ENCODE measurements around the gene VANGL1.
"Not testable (repeated sequence)": the region's sequence is repeated elsewhere in the genome, so short reads cannot be mapped to it uniquely, and the experiment has no call there.

VANGL1 gene

DNA sequence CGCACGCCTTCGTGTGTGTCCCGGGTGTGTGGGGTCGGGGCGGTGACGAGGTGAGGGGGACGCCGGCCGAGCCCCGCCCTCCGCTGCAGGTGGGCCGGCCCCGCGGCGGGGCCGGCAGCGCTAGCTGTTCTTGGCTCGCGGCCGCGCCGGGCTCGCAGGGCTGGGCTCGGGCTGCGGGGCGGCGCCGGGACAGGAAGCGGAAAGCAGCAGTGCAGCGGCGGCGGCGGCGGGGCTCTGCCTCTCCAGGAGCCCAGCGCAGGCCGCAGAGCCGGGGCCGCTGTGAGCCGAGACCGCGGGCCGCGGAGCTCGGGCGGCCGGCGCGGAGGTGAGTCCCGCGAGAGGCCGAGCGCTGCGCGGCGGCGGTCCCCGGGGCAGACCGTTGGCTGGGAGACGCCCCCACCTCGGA is at the start of gene VANGL1:
TSS of gene VANGL1 (plus strand) at position 209 of the 406 bp plus-strand sequence. CDS start 9,444 bp downstream, outside the sequence.
- FAIRE-seq: no peak

DNA sequence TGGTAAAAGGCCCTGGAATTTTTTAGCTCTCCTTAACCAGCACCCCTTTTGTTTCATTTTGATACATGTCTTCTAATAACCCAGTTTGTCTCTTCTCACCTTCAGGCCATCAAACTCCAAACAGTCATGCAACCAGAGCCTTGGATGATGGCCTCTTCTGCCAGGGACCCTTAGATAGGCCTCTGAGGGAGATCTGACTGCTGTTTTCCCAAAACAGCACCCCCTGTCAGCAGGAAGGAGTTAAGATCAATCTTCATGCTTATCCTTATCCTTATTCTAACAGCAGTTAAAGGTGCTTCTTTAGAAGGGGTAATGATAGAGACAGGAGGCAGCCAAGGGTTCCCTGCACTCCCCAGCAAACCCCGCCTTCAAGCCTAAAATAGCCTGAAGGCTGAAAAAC is 49.5 kb upstream of the VANGL1 start:
- FAIRE-seq: no peak

DNA sequence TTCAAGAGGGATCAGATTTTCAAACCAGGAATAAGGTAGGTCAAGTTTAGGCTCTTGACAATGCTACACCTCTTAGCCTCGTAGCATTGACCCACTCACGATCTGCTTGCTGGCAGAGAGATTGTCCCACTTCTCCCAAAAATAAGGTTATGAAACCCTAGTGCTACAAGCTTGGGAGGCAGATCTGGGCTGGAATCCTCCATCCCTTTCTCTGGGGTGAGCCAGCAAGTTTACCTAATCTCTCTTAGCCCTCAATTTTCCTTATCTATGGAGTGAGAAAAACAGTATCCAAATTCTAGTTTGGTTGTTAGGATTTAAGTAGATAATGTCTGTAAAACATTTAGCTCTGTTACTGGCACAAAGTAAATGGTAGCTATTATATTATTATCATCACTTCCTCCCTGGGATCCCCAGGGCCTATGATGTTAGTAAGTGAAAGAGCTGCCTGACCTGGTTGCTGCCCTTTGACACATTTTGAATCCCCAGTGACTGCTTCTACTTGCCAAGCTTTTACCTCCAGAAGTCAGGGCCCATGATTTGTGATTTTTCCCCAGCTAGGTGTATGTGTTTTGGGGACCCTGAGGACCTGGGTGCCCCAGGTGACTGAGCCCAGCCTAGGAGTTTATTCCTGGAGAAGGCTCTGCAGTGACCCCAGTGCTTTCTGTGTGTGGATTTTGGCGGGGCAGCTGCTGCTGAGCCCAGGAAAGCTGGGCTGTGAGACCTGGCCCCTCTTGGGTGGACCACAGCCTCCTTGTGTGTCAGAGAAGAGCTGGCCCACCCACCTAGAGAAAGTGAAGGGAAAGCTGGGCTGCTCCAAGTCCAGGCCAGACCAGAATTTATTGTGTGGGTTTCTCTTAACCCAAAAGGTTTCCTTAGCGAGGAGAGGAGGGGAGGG is 48.2 kb upstream of the VANGL1 start:
- FAIRE-seq: no peak

DNA sequence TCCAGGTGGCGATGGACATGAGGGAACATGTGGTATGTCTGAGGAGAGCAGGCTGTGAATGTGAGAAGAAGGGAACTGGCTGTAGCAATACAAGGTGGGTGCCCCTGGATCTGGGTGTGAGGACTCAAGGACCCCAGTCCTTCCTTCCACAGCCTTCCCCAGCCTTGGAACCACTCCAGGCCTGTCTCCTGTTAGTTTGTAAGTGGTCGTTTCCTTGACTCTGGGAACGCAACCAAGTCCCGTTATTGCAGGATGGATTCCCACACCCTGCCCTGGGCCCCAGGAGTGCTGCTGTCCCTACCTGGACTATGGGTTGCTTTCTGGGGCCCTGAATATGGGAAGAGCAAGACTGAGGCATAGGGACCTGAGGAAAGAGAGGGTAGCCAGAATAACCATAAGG is 47.2 kb upstream of the VANGL1 start:
- no peak for FAIRE-seq

DNA sequence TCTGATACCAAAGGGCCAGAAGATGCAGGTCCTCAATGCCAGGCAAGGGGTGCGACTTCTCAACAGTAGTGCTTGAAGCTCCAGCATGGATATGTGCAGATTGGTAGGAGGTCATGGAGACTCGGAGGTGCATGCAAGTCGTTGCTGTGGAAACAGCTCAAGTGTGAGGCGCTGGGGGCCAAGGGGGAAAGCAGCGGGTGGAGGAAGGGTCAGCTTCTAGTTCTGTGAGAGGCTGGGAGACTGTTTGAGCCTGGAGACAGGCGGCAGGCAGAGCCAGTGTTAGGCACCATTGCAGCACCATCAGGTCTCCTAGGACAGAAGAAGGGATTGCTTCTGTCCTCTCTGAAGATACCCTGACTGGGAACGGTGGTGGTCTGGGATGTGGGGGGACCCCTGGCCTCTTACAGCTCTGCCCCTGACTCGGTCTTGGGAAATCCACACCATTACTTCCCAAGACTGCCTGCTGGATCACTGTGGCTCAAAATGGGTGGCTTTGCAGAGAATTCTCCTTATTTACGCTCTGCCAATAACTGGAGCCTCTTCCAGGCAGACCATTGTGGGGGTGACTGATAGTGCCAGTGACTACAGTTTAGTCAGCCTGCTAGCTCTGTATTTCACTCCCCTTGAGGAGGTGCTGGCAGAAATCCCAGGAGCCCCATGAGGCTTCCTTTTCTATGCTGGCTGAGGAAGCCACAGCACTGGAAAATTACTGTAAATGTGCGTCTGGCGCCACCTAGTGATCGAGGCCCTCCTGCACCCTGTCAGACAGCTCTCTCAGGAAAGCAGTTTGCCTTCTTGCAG is 46.3 kb upstream of the VANGL1 start:
- no peak for FAIRE-seq

DNA sequence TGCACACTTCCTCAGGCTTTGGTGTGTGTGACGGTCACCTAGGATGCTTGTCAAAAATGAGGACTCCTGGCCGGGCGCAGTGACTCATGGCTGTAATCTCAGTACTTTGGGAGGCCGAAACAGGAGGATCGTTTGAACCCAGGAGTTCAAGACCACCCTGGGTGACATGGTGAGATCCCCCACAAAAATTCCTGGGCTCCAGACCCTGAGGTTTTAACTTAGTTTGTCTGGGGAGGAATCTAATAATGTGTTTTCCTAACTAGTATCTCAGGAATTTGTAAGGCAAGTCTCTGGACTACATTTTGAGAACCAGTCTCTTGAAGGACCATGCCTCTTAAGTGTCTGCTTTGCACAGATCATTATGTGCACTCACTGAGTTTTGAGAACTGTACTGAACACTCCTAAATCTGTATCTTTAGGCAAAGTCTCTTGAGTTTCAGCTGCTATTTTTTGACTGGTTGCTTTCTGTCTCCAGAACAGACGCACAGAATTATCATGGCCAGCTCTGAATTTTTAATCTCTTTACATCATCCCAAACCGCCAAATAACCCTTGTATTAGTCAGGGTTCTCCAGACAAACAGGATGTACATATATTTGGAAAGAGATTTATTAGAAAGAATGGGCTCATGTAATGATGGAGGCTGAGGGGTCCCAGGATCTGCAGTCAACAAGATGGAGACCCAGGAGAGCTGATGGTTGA is 45.5 kb upstream of the VANGL1 start:
- FAIRE-seq: no peak

DNA sequence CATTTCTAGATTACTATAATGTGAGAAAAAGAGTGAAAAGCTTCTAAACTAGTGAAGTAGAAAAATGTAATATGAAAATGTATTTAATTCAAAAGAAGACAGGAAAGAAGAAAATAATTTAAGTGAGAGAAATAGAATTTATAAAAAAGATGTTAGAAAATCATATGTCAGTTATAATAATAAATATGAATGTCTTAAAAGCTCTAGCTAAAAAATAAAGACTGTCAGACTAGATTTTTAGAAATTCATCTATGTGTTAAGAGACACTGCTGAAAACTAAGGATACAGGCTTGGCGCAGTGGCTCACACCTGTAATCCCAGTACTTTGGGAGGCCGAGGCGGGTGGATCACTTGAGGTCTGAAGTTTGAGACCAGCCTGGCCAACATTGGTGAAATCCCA is 37.3 kb upstream of the VANGL1 start:
- no peak for FAIRE-seq

DNA sequence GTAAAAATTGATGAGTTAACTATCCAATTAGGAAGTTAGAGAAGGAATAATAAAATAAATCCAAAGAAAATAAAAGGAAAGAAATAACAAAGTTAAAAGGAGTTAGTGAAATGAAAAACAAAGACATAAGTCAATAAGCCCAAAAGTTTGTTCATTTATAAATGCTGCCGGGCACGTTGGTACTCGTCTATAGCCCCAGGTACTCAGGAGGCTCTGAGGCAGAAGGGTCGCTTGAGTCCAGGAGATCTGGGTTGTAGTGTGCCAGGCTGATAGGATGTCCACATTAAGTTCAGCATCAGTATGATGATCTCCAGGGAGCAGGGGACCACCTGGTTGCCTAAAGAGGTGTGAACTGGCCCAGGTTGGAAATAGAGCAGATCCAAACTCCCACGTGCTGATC is 35.5 kb upstream of the VANGL1 start:
- no peak for FAIRE-seq

DNA sequence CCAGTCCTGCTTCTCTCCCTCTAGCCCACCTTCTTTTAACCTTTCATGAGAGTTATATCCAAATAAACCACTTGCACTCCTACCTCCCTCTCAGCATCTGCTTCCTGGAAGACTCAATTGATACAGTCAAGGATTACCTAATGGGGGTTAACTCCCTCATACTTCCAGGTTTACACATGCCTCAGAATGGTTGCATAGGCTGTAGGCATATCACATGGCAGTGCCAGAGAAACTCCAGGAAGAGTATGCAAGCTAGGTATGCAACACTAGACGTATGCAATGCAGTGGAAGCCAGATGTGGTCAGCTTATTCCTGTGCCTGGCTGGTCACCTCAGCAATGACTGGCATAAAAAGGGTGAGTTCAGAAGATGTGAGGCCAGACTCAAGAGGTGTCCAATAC is 32.7 kb upstream of the VANGL1 start:
- no peak for FAIRE-seq

DNA sequence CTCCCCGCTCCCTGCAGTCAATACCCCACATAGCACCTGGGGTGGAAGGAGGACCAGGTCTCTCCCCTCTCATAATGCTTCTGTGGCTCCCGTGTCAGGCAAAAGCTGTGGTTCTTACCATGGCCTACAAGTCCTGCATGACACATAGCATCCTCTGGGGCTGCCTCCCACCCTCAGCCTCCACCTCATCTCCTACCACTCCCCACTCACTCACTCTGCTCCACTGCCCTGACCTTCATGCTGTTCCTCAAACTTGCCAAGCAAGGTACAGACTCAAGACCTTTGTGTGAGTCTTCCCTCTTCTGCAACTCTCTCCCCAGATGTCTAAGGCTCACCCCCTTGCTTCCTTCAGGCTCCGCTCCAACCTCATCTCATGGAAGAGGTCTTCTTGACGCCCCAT is 28.0 kb upstream of the VANGL1 start:
- FAIRE-seq: no peak

DNA sequence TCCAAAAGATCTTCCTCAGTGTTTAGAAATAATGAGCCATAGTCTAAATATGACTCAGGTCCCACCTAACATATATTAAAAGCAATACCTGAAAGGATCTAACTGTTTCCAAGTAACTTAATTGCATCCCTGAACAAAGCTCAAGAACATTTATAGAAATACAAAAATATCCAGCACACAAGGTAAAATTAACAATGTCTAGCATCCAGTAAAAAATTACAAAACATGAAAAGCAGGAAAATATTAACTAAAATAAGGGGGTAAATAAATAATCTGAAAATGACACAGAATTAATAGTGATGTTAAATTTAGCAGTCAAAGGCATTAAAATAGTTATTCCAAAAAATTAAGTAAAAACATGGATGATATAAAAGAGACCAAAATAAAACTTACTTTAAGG is 21.3 kb upstream of the VANGL1 start:
- no peak for FAIRE-seq

DNA sequence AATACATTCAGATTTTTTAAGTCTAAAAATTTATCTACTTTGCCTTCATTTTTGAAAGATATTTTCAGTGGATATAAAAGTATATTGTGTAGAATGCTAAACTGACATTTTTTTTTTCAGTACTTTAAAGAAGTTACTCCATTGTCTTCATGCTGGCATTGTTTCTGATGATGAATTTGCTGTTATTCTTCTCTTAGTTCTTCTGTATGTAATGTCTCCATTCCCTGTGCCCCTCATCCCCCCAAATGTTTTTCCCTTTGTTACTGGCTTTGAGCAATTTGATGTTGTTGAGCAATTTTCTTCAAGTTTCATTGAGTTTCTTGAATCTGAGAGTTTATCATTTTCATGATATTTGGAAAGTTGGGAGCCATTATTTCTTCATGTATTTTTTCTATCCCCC is 20.8 kb upstream of the VANGL1 start:
- FAIRE-seq: no peak

DNA sequence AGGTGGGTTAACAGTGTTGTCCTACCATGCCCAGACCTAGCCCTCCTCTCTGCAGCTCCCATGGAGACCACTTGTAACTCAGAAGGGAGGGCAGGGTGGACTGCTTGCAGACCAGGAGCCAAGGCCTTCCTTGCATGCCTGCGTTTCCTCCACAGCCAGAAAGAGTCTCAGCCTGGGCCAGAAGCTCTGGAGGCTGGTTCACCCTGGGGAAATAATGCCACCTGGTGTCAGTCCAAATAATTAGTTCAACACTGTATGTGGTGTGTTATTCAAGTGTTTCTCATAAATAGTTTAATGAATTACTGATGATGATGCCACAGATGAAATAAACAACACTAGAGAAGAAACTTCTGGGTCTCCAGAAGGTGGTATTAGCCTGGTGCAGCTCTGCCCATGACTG is 16.9 kb upstream of the VANGL1 start:
- FAIRE-seq: no peak

DNA sequence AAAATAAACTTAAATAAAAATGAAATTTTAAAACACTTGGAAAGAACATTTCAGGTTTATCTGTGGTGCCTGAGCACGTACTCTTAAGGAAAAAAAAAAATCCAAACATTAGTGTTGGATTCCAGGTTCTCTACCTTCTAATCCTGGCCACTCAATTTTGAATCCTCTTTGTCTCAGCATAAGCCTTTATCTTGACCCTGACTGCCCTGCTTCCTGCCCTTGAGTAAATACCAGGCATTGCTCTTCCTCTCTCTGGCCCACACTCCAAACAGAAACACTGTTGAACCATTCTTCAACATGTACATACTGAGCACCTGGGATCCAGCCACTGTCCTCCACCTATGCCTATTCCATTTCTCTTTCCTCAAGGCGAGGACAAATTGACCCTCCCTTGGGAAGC is 11.4 kb upstream of the VANGL1 start:
- no peak for FAIRE-seq

DNA sequence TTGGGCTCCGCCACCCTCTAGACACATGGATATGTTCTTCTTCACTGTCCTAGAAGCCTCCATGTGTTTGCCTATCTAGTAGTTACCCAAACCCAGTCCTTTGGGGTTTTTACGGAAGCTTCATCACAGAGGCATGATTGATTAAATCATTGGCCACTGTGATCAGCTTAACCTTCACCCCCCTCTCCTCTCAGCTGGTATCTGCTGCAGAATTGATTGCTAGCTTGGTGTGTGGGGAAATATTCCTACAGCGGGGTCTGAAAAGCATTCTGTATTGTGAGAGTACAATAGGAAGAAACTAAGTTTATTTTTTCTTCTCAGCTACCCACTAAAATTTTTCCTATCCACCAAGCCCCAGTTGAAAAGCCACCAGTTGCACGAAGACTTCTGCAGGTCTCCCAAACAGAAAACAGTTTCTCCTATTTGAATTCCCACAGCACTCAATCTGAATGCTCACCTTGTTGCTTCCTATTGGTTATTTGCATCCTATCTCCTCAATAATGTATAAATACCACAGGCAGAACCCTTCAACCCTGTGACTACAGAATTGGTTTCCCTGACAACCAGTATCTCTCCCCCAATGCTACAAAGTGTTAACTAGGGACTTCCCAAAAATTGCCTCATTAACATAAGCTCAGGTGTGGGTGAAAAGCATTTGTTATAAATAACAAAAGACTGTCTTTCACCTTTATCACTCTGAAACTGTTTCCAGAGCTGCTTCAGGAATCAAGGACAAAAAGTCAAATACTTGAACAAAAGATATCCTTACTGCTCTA is 9.3 kb upstream of the VANGL1 start:
- FAIRE-seq: no peak

DNA sequence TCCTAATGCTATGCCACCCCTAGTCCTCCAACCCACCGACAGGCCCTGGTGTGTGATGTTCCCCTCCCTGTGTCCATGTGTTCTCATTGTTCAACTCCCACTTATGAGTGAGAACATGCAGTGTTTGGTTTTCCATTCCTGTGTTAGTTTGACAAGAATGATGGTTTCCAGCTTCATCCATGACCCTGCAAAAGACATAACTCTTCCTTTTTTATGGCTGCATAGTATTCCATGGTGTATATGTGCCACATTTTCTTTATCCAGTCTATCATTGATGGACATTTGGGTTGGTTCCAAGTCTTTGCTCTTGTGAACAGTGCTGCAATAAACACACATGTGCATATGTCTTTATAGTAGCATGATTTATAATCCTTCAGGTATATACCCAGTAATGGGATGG is 8.2 kb upstream of the VANGL1 start:
- FAIRE-seq: not testable (repeated sequence)

DNA sequence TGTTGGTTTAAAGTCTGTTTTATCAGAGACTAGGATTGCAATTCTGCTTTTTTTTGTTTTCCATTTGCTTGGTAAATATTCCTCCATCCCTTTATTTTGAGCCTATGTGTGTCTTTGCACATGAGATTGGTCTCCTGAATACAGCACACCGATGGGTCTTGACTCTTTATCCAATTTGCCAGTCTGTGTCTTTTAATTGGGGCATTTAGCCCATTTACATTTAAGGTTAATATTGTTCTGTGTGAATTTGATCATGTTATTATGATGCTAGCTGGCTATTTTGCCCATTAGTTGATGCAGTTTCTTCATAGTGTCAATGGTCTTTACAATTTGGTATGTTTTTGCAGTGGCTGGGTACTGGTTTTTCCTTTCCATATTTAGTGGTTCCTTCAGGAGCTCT is 4.5 kb upstream of the VANGL1 start:
- not testable (repeated sequence) for FAIRE-seq

DNA sequence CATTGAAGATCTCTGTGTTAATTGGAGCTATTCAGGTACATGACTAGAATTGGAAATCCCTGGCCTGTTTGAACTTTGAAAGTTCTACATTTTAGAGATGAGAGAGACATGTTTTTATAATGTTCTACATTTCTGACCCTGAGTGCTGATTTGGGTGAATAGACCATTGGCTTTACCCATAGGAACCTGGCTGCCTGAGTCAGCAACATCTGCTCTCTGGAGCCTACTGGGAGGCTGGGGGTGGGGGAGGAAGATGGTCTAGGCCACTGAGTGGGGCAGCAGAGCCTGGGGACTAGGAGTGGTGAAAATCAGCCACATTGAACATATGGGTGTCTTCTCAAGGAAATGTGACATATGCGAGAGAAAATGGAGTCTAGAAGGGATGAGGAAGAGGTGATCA is 1.4 kb upstream of the VANGL1 start:
- no peak for FAIRE-seq

DNA sequence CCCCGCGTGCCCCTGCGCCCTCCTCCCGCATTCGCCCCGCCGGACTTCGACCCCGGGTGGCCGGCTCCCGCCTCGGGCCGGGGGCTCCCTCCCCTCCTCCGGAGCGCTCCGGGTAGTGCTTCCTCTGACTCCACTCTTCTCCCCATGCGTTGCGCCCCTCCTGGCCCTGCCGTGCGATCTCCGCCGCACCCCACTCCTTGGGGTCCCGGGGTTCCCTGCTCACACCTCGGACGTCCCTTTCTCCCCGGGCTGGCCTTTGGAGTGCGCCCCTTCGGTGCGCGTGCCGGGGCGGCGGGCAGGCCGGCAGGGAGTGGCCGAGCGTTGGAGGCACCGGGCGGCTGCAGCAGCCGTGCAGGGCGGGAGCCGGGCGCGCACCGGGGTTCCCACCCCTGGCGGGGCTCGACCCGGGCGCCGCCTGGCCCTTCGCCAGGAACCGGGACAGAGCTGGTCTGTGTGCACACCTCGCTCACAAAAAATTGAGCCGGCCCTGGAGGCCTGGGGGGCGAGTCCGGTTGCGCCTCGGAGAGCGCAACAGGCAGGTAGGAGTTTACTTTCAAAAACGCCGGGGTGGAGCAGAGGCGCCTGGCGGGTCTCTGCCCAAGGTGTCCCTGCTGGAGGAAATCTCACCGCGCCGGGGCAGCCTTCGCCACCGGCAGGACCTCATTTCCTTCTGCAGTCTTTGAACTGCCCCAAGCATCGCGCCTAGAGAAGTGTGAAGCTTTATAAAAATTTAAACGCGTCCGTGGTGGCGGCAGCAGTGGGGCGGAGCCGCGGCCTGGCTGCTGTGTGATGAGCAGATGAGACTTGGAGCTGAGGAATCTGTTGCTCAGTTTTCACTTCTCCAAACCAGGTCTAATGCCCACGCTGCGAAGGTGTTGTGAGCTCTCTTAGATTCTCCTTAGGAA is 650 bp downstream of the VANGL1 start:
- FAIRE-seq: no peak

DNA sequence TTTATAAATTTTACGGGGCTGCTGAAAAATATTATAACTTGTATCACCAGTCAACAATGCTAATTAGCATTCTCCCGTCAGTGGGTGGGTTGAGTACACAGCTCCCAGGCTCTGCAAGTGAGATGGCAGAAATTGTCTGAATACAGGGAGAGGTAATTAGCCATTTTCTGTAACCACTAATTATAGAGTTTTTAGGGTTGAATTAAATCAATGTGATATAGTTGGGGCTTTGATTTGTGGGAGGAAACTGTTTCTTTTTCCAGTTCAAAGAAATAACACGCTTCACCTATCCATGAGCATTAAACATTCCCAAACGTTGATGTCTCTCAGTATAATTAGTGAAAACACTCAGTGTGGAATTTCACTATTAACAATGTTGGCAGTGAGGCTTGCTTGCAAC is 1.5 kb downstream of the VANGL1 start:
- FAIRE-seq: no peak

DNA sequence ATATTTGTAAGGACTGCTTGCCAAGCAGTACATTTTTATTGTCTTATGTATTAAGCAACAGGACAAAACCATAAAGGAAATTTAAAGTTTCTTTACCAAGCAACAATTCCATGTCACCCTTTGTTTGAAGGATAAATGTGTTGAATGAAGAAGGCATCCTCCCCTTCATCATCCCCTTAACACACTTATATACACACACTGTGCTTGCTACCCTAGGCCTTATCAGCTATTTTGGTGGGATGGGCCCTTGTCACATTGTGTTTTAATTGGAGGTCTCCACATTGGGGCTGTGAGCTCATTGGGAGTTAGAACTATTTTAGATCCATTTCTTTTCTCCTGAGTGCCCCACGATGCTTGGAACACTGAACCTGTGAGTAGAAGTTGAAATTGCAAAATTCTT is 1.9 kb downstream of the VANGL1 start:
- FAIRE-seq: no peak

DNA sequence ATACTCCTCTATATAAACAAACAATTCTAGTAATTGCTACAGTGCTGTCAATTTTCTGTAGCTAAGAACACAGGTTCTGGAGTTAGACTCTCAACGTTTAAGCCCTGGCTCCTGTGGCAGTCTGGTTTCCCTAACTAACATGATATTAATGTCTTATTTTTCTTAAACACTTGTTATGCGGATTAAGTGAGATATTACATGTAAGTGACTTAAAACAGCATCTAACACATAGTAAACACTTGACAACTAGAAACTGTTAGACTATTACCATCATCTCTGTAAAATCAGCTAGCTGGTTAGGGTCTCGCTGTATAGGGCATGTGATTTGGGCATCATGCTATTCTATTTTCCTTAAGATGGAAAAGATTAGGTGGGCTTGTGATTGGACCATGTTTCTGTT is 2.3 kb downstream of the VANGL1 start:
- no peak for FAIRE-seq

All from TTC549 (cell line).